Naive B cell (primary cell): ENCODE measurements around the gene BEX4. TPM values are rescaled to one million over a fixed set of nuclear protein-coding genes. Genes with fewer than 3 reads are reported as not detected.
"Not testable (repeated sequence)": the region's sequence is repeated elsewhere in the genome, so short reads cannot be mapped to it uniquely, and the experiment has no call there.

Source experiments
- ATAC-seq, 2 donors: fragments of 150-1000 bp; cut with Tn5 transposase; 2 replicates each; pipeline ENCODE4 v1.10.0; 2021; ENCODE audit warnings: low read depth in 2 of 2, mild to moderate bottlenecking in 2 of 2, moderate library complexity in 2 of 2
- DNase-seq: peaks from one replicate; pipeline ENCODE4 v3.0.0; 2022
- H3K27ac Mint-ChIP-seq, 6 donors: one replicate each; pipeline ENCODE4 v1.8.0; 2020 to 2022; ENCODE audit warnings: mild to moderate bottlenecking in 6 of 6, mixed read lengths in 6 of 6, moderate library complexity in 5 of 6, inconsistent platforms in 2 of 6
- H3K27me3 Mint-ChIP-seq, 3 donors: one replicate each; pipeline ENCODE4 v1.8.0; 2021 to 2022; ENCODE audit warnings: mixed read lengths in 3 of 3, mild to moderate bottlenecking in 1 of 3
- H3K36me3 Mint-ChIP-seq, 2 donors: one replicate each; pipeline ENCODE4 v1.8.0; 2020 to 2022; ENCODE audit warnings: mixed read lengths in 2 of 2, inconsistent platforms in 1 of 2, mild to moderate bottlenecking in 1 of 2
- H3K4me1 Mint-ChIP-seq, 3 donors: one replicate each; pipeline ENCODE4 v1.8.0; 2020 to 2022; ENCODE audit warnings: mixed read lengths in 3 of 3, inconsistent platforms in 1 of 3, mild to moderate bottlenecking in 1 of 3, moderate library complexity in 1 of 3
- H3K4me3 Mint-ChIP-seq, 8 donors: one replicate each; pipeline ENCODE4 v1.8.0; 2020 to 2022; ENCODE audit warnings: mild to moderate bottlenecking in 8 of 8, mixed read lengths in 8 of 8, moderate library complexity in 8 of 8, inconsistent platforms in 2 of 8
- H3K9me3 Mint-ChIP-seq, 7 donors: one replicate each; pipeline ENCODE4 v1.8.0; 2020 to 2022; ENCODE audit warnings: mixed read lengths in 7 of 7, mild to moderate bottlenecking in 5 of 7, inconsistent platforms in 2 of 7, moderate library complexity in 1 of 7
- polyA plus RNA-seq, 6 donors: library from polyadenylated mRNA; unstranded; fragments of 300-500 nt; fragmentation: Illumina TruSeq; gene quantifications; one replicate each; pipeline ENCODE4 v1.2.3, GENCODE V29; 2021; ENCODE audit warnings: low read depth in 6 of 6

BEX4 gene
- polyA plus RNA-seq, 6 donors from 2014 or later, result 69.7 to 102 (median 78.0) TPM

- no peaks in the 10 kb centered on the region for H3K9me3 Mint-ChIP-seq
- peak overlapping the region in 1 of 6 donors; percentile 11 for H3K27ac Mint-ChIP-seq
- no peaks in the 10 kb centered on the region for H3K36me3 Mint-ChIP-seq
- peaks cover 6 to 14% (median 9%) of the 10 kb centered on the region in 3 donors for H3K4me1 Mint-ChIP-seq
- no peak for DNase-seq
- H3K27me3 Mint-ChIP-seq, result peaks cover 0 to 7% (median 5%) of the 10 kb centered on the region in 3 donors
- ATAC-seq, result no peak
- peak overlapping the region in 1 of 8 donors; percentile 43 for H3K4me3 Mint-ChIP-seq
Observed at GRCh38 chrX:103212749-103213457, 2.0 kb upstream of the BEX4 start.

GRCh38 chrX:103215425-103215991, 600 bp downstream of the BEX4 start:
- Mint-ChIP-seq H3K4me1 (peaks cover 6 to 14% (median 9%) of the 10 kb centered on the region in 3 donors), H3K36me3 (no peaks in the 10 kb centered on the region), H3K9me3 (no peaks in the 10 kb centered on the region), H3K27ac (peak overlapping the region in 4 of 6 donors; percentile 41 to 96 (median 74)), H3K27me3 (peaks cover 0 to 27% (median 10%) of the 10 kb centered on the region in 3 donors), H3K4me3 (peak overlapping the region; percentile 77 to 95 (median 84))
- peak; percentile 30 for DNase-seq
- peak; percentile 39 to 41 for ATAC-seq

GRCh38 chrX:103220511-103221323, 5.8 kb downstream of the BEX4 start:
- peaks cover 32 to 59% (median 37%) of the 10 kb centered on the region in 3 donors for H3K27me3 Mint-ChIP-seq
- H3K4me1 Mint-ChIP-seq, result peaks cover 0 to 5% (median 5%) of the 10 kb centered on the region in 3 donors
- peaks cover 0 to 7% (median 2%) of the 10 kb centered on the region in 7 donors for H3K9me3 Mint-ChIP-seq
- H3K36me3 Mint-ChIP-seq, result no peaks in the 10 kb centered on the region
- DNase-seq, result no peak
- no peak for ATAC-seq
- no peak overlapping the region for H3K4me3 Mint-ChIP-seq
- no peak overlapping the region for H3K27ac Mint-ChIP-seq

- not testable (repeated sequence) for H3K36me3 Mint-ChIP-seq, DNase-seq, ATAC-seq, H3K27ac Mint-ChIP-seq, H3K4me3 Mint-ChIP-seq, H3K4me1 Mint-ChIP-seq, H3K9me3 Mint-ChIP-seq
- peaks cover 31 to 50% (median 39%) of the 10 kb centered on the region in 3 donors for H3K27me3 Mint-ChIP-seq
Observed at GRCh38 chrX:103225918-103226317, 11.0 kb downstream of the BEX4 start.

- no peaks in the 10 kb centered on the region for H3K4me1 Mint-ChIP-seq
- no peaks in the 10 kb centered on the region for H3K36me3 Mint-ChIP-seq
- ATAC-seq, result no peak
- no peak overlapping the region for H3K4me3 Mint-ChIP-seq
- H3K27me3 Mint-ChIP-seq, result peaks cover 3 to 24% (median 8%) of the 10 kb centered on the region in 3 donors
- H3K9me3 Mint-ChIP-seq, result peaks cover 0 to 4% (median 0%) of the 10 kb centered on the region in 7 donors
- peak overlapping the region in 1 of 6 donors; percentile 23 for H3K27ac Mint-ChIP-seq
- no peak for DNase-seq
Observed at GRCh38 chrX:103233263-103233662, 18.4 kb downstream of the BEX4 start.

GRCh38 chrX:103234869-103235268, 20.0 kb downstream of the BEX4 start:
- no peak for ATAC-seq
- Mint-ChIP-seq H3K27me3 (peaks cover 3 to 18% (median 8%) of the 10 kb centered on the region in 3 donors), H3K4me1 (no peaks in the 10 kb centered on the region), H3K4me3 (no peak overlapping the region), H3K36me3 (no peaks in the 10 kb centered on the region), H3K27ac (no peak overlapping the region), H3K9me3 (peaks cover 0 to 4% (median 0%) of the 10 kb centered on the region in 7 donors)
- no peak for DNase-seq

GRCh38 chrX:103235608-103236007, 20.7 kb downstream of the BEX4 start:
- peaks cover 0 to 18% (median 8%) of the 10 kb centered on the region in 3 donors for H3K27me3 Mint-ChIP-seq
- not testable (repeated sequence) for H3K27ac Mint-ChIP-seq, DNase-seq, ATAC-seq, H3K4me1 Mint-ChIP-seq, H3K9me3 Mint-ChIP-seq, H3K4me3 Mint-ChIP-seq, H3K36me3 Mint-ChIP-seq

- Mint-ChIP-seq H3K27me3 (peaks cover 0 to 20% (median 8%) of the 10 kb centered on the region in 3 donors), H3K4me3 (no peak overlapping the region), H3K27ac (no peak overlapping the region), H3K36me3 (no peaks in the 10 kb centered on the region), H3K4me1 (no peaks in the 10 kb centered on the region), H3K9me3 (peaks cover 0 to 4% (median 0%) of the 10 kb centered on the region in 7 donors)
- no peak for DNase-seq
- no peak for ATAC-seq
Observed at GRCh38 chrX:103236296-103236695, 21.4 kb downstream of the BEX4 start.

- Mint-ChIP-seq H3K4me1 (peaks cover 0 to 3% (median 0%) of the 10 kb centered on the region in 3 donors), H3K27me3 (peaks cover 0 to 24% (median 15%) of the 10 kb centered on the region in 3 donors), H3K27ac (no peak overlapping the region), H3K36me3 (no peaks in the 10 kb centered on the region), H3K4me3 (no peak overlapping the region), H3K9me3 (peaks cover 0 to 9% (median 2%) of the 10 kb centered on the region in 7 donors)
- DNase-seq, result no peak
- ATAC-seq, result no peak
Observed at GRCh38 chrX:103240155-103240554, 25.2 kb downstream of the BEX4 start.

- ATAC-seq, result no peak
- Mint-ChIP-seq H3K36me3 (no peaks in the 10 kb centered on the region), H3K4me1 (peaks cover 0 to 2% (median 2%) of the 10 kb centered on the region in 3 donors), H3K4me3 (peak overlapping the region in 1 of 8 donors; percentile 34), H3K27me3 (peaks cover 0 to 9% (median 0%) of the 10 kb centered on the region in 3 donors), H3K9me3 (peaks cover 0 to 4% (median 0%) of the 10 kb centered on the region in 7 donors), H3K27ac (no peak overlapping the region)
- peak; percentile 6 for DNase-seq
Observed at GRCh38 chrX:103248553-103248952, 33.6 kb downstream of the BEX4 start.

- H3K36me3 Mint-ChIP-seq, result no peaks in the 10 kb centered on the region
- no peak overlapping the region for H3K4me3 Mint-ChIP-seq
- H3K27ac Mint-ChIP-seq, result no peak overlapping the region
- H3K27me3 Mint-ChIP-seq, result peaks cover 0 to 8% (median 0%) of the 10 kb centered on the region in 3 donors
- H3K9me3 Mint-ChIP-seq, result peaks cover 0 to 4% (median 0%) of the 10 kb centered on the region in 7 donors
- ATAC-seq (no peak), DNase-seq (no peak)
- peaks cover 10 to 14% (median 12%) of the 10 kb centered on the region in 3 donors for H3K4me1 Mint-ChIP-seq
Observed at GRCh38 chrX:103249805-103250204, 34.9 kb downstream of the BEX4 start.

- DNase-seq (no peak), ATAC-seq (no peak)
- Mint-ChIP-seq H3K27me3 (peaks cover 0 to 6% (median 0%) of the 10 kb centered on the region in 3 donors), H3K9me3 (peaks cover 0 to 4% (median 0%) of the 10 kb centered on the region in 7 donors), H3K27ac (peak overlapping the region in 1 of 6 donors; percentile 52), H3K4me3 (no peak overlapping the region), H3K36me3 (no peaks in the 10 kb centered on the region), H3K4me1 (peaks cover 12 to 21% (median 16%) of the 10 kb centered on the region in 3 donors)
Observed at GRCh38 chrX:103250977-103251376, 36.1 kb downstream of the BEX4 start.

GRCh38 chrX:103253608-103254007, 38.7 kb downstream of the BEX4 start:
- ATAC-seq (no peak), DNase-seq (no peak)
- Mint-ChIP-seq H3K27me3 (no peaks in the 10 kb centered on the region), H3K36me3 (no peaks in the 10 kb centered on the region), H3K27ac (peak overlapping the region in 5 of 6 donors; percentile 62 to 96 (median 91)), H3K4me1 (peaks cover 12 to 21% (median 16%) of the 10 kb centered on the region in 3 donors), H3K9me3 (peaks cover 0 to 2% (median 0%) of the 10 kb centered on the region in 7 donors), H3K4me3 (peak overlapping the region; percentile 90 to 99 (median 96))
